ENCODE data around the gene ASTN2. TPM values are rescaled to one million over a fixed set of nuclear protein-coding genes. Genes with fewer than 3 reads are reported as not detected.

The ASTN2 gene
- total and polyA plus RNA-seq, 9 donors: 1.8 to 6.4 (median 3.2) TPM

GRCh38 chr9:116520218-116520617 is 894.6 kb downstream of the ASTN2 start:
- TF ChIP-seq CTCF (IDR thresholded peaks at IDR 0.05): no peak
- TF ChIP-seq EP300 (IDR thresholded peaks at IDR 0.05): no peak
- no peak for TF ChIP-seq POLR2A (IDR thresholded peaks at IDR 0.05)
- H3K27me3 ChIP-seq: no peaks in the 10 kb centered on the region
- H3K9me3 ChIP-seq: no peaks in the 10 kb centered on the region
- H3K4me1 ChIP-seq (ENCODE audit: insufficient read depth): no peaks in the 10 kb centered on the region
- intact Hi-C loops (cut with DNase I): loop anchor here in 1 of 4 donors (5.0 kb wide), 1 partner anchor 673 kb away; no protein-coding TSS in a partner anchor
- no peak overlapping the region for H3K4me3 ChIP-seq
- WGBS, 3 donors: 76 to 87% (median 82%) methylated on average over 2 of the region's 2 CpGs
- no peak for DNase-seq
- H3K36me3 ChIP-seq: no peaks in the 10 kb centered on the region
- H3K27ac ChIP-seq: no peak overlapping the region

- TF ChIP-seq POLR2A (IDR thresholded peaks at IDR 0.05): no peak
- TF ChIP-seq CTCF (IDR thresholded peaks at IDR 0.05): no peak
- TF ChIP-seq EP300 (IDR thresholded peaks at IDR 0.05): no peak
- Histone ChIP-seq H3K36me3 (no peaks in the 10 kb centered on the region), H3K27me3 (no peaks in the 10 kb centered on the region), H3K27ac (no peak overlapping the region), H3K9me3 (no peaks in the 10 kb centered on the region), H3K4me3 (no peak overlapping the region), H3K4me1 (ENCODE audit: insufficient read depth) (no peaks in the 10 kb centered on the region)
- 79 to 83% (median 81%) methylated on average over 1 of the region's 1 CpG for WGBS, 3 donors
- intact Hi-C loops (cut with DNase I): no loop called here
- no peak for DNase-seq
These were observed 898.4 kb downstream of the ASTN2 start for GRCh38 chr9:116516456-116516855.

DNA sequence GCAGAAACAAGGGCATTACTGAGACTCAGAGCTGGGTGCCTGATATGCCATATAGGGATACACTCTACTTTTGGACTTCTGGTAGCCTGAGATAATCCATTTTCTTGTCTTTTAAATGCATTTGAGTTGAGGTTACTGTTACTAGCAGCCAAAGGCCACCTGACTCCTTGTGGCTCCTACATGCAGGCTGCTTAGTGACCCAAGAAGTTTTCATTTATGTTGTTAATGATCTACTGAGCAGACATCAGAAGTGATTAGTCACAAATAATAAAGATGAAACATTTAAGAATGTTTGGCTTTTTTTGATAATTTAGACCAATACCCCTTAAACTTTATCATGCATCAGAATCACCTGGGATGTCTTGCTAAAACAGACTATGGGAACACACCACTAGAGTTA is 899.3 kb downstream of the ASTN2 start:
- Histone ChIP-seq H3K9me3 (no peaks in the 10 kb centered on the region), H3K36me3 (no peaks in the 10 kb centered on the region), H3K4me3 (no peak overlapping the region), H3K4me1 (ENCODE audit: insufficient read depth) (no peaks in the 10 kb centered on the region), H3K27me3 (no peaks in the 10 kb centered on the region), H3K27ac (no peak overlapping the region)
- no peak for TF ChIP-seq CTCF (IDR thresholded peaks at IDR 0.05)
- no peak for TF ChIP-seq POLR2A (IDR thresholded peaks at IDR 0.05)
- no peak for TF ChIP-seq EP300 (IDR thresholded peaks at IDR 0.05)
- no peak for DNase-seq
- intact Hi-C loops (cut with DNase I): no loop called here

GRCh38 chr9:116506685-116507084 is 908.2 kb downstream of the ASTN2 start:
- no peak for DNase-seq
- no peaks in the 10 kb centered on the region for H3K4me1 ChIP-seq (ENCODE audit: insufficient read depth)
- H3K9me3 ChIP-seq: no peaks in the 10 kb centered on the region
- WGBS, 3 donors: 79 to 86% (median 80%) methylated on average over 4 of the region's 4 CpGs
- no peak for TF ChIP-seq POLR2A (IDR thresholded peaks at IDR 0.05)
- TF ChIP-seq EP300 (IDR thresholded peaks at IDR 0.05): no peak
- TF ChIP-seq CTCF (IDR thresholded peaks at IDR 0.05): no peak
- H3K36me3 ChIP-seq: no peaks in the 10 kb centered on the region
- no peaks in the 10 kb centered on the region for H3K27me3 ChIP-seq
- no peak overlapping the region for H3K4me3 ChIP-seq
- intact Hi-C loops (cut with DNase I): no loop called here
- H3K27ac ChIP-seq: no peak overlapping the region
